Endothelial cell of umbilical vein (primary cell): ENCODE results near the gene DIP2C.
"Not testable (repeated sequence)": the region's sequence is repeated elsewhere in the genome, so short reads cannot be mapped to it uniquely, and the experiment has no call there.

Experiments used
- POLR2A ChIP-seq: IDR thresholded peaks from 2 replicates; pipeline ENCODE4 v1.6.1; 2012; ENCODE audit warnings: low read depth, mild to moderate bottlenecking, control low read depth, low read length
- TF ChIP-seq, protein P1 (sequence below), 2 donors: IDR thresholded peaks; 1 replicate in 1 of 2; 2 replicates in 1 of 2; pipeline ENCODE4 v1.5.1; 2011; ENCODE audit warnings: low read length in 2 of 2, mild to moderate bottlenecking in 2 of 2, moderate library complexity in 2 of 2, control low read depth in 1 of 2, inconsistent platforms in 1 of 2, low read depth in 1 of 2; ENCODE audit not compliant: insufficient read depth in 1 of 2; ENCODE audit errors: extremely low read depth in 1 of 2

DNA sequence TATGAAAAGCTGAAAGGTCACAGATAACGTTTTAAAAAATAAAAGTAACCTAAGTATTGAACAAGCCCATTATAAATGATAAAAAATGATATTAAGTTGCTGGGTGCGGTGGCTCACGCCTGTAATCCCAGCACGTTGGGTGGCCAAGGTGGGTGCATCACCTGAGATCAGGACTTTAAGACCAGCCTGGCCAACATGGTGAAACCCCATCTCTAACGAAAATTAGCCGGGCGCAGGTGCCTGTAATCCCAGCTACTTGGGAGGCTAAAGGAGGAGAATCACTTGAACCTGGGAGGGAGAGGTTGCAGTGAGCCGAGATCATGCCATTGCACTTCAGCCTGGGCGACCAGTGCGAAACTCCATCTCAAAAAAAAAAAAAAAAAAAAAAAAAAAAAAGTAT, 93.3 kb downstream of the DIP2C start:
- TF ChIP-seq, protein P1, sequence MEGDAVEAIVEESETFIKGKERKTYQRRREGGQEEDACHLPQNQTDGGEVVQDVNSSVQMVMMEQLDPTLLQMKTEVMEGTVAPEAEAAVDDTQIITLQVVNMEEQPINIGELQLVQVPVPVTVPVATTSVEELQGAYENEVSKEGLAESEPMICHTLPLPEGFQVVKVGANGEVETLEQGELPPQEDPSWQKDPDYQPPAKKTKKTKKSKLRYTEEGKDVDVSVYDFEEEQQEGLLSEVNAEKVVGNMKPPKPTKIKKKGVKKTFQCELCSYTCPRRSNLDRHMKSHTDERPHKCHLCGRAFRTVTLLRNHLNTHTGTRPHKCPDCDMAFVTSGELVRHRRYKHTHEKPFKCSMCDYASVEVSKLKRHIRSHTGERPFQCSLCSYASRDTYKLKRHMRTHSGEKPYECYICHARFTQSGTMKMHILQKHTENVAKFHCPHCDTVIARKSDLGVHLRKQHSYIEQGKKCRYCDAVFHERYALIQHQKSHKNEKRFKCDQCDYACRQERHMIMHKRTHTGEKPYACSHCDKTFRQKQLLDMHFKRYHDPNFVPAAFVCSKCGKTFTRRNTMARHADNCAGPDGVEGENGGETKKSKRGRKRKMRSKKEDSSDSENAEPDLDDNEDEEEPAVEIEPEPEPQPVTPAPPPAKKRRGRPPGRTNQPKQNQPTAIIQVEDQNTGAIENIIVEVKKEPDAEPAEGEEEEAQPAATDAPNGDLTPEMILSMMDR (IDR thresholded peaks at IDR 0.05; ENCODE audit: extremely low read depth in 1 of 2, insufficient read depth in 1 of 2, low read depth in 1 of 2, low read length in 2 of 2) = not testable (repeated sequence)
- TF ChIP-seq POLR2A = not testable (repeated sequence)
